OCI-LY1 (cell line): ENCODE data around the gene DLGAP4.
"Not testable (repeated sequence)": the region's sequence is repeated elsewhere in the genome, so short reads cannot be mapped to it uniquely, and the experiment has no call there.

Experiments used
- H2AFZ ChIP-seq: fragments of 200-600 bp; sonication (generic), shearing (Covaris generic); 2 replicates; pipeline ENCODE4 v1.6.0; 2014; ENCODE audit warnings: antibody characterized with exemption, mild to moderate bottlenecking, low read length
- H3F3A ChIP-seq: fragments of 200-600 bp; sonication (generic), shearing (Covaris generic); 2 replicates; pipeline ENCODE4 v1.6.0; 2014; ENCODE audit warnings: mild to moderate bottlenecking, antibody characterized with exemption, low read length, moderate library complexity; ENCODE audit not compliant: insufficient read depth
- H3K27ac ChIP-seq: fragments of 200-600 bp; sonication (generic); 2 replicates; pipeline ENCODE4 v1.5.1; 2014; ENCODE audit warnings: low read length, mixed run types, mild to moderate bottlenecking, low read depth; ENCODE audit not compliant: poor library complexity, severe bottlenecking
- H3K27me3 ChIP-seq: fragments of 200-600 bp; sonication (generic); 2 replicates; pipeline ENCODE4 v1.6.0; 2014; ENCODE audit warnings: antibody characterized with exemption, mild to moderate bottlenecking, low read length, moderate library complexity; ENCODE audit not compliant: insufficient read depth
- H3K36me3 ChIP-seq: fragments of 200-600 bp; sonication (generic); 2 replicates; pipeline ENCODE4 v1.6.1; 2014; ENCODE audit warnings: mild to moderate bottlenecking, antibody characterized with exemption, low read length, moderate library complexity, mixed read lengths; ENCODE audit not compliant: insufficient read depth
- H3K4me1 ChIP-seq: fragments of 200-600 bp; sonication (generic); 2 replicates; pipeline ENCODE4 v1.5.1; 2014; ENCODE audit warnings: mild to moderate bottlenecking, low read length, moderate library complexity; ENCODE audit not compliant: insufficient read depth, severe bottlenecking
- H3K4me2 ChIP-seq: fragments of 200-600 bp; sonication (generic), shearing (Covaris generic); 2 replicates; pipeline ENCODE4 v1.6.1; 2014; ENCODE audit warnings: low read length
- H3K4me3 ChIP-seq: fragments of 200-600 bp; sonication (generic); 2 replicates; pipeline ENCODE4 v1.5.1; 2014; ENCODE audit warnings: low read length, low read depth, mild to moderate bottlenecking, mixed read lengths; ENCODE audit not compliant: poor library complexity, severe bottlenecking
- H3K79me2 ChIP-seq: fragments of 200-600 bp; shearing (Covaris generic); 2 replicates; pipeline ENCODE4 v1.6.1; 2016; ENCODE audit warnings: mixed run types, low read length, mixed read lengths; ENCODE audit not compliant: insufficient read depth
- H3K9ac ChIP-seq: fragments of 200-600 bp; sonication (generic), shearing (Covaris generic); 2 replicates; pipeline ENCODE4 v1.6.1; 2014; ENCODE audit warnings: mild to moderate bottlenecking, low read length, mixed read lengths
- H3K9me2 ChIP-seq: fragments of 200-600 bp; sonication (generic), shearing (Covaris generic); 2 replicates; pipeline ENCODE4 v1.6.1; 2014; ENCODE audit warnings: low read depth, mild to moderate bottlenecking, low read length, mixed read lengths
- H3K9me3 ChIP-seq: fragments of 200-600 bp; shearing (Covaris generic); 2 replicates; pipeline ENCODE4 v1.6.1; 2014; ENCODE audit warnings: low read length, mixed read lengths
- H4K20me1 ChIP-seq: fragments of 200-600 bp; sonication (generic), shearing (Covaris generic); 2 replicates; pipeline ENCODE4 v1.6.0; 2016; ENCODE audit warnings: mild to moderate bottlenecking, low read length; ENCODE audit not compliant: insufficient read depth
- EZH2 ChIP-seq: fragments of 200-600 bp; sonication (generic), shearing (Covaris generic); IDR thresholded peaks from 2 replicates; pipeline ENCODE4 v1.8.0; 2017; ENCODE audit warnings: borderline replicate concordance, mixed run types, mild to moderate bottlenecking, antibody characterized with exemption, low read length, moderate library complexity, mixed read lengths
- TF ChIP-seq, protein P1 (sequence below): fragments of 200-600 bp; sonication (generic), shearing (Covaris generic); IDR thresholded peaks from 2 replicates; pipeline ENCODE4 v1.5.1; 2017; ENCODE audit warnings: mild to moderate bottlenecking, antibody characterized with exemption, low read length, moderate library complexity, mixed read lengths

DLGAP4 gene

DNA sequence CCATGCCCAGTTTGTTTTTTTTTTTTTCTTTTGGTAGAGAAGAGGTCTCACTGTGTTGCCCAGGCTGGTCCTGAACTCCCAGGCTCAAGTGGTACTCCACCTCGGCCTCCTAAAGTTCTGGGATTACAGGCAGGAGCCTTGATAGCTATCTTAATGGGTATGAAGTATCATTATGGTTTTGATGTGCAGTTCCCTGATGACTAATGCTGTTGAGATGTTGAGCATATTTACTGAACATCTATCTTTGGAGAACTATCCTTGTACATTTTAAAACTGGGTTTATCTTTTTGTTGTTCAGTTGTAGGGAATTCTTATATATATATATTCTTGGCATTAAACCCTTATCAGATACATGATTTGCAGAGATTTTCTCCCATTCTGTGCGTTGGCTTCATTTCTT lies 213.8 kb downstream of the DLGAP4 start:
- Histone ChIP-seq H3K4me2 (no peak overlapping the region), H3K9me3 (no peaks in the 10 kb centered on the region), H3K27me3 (no peaks in the 10 kb centered on the region), H4K20me1 (no peaks in the 10 kb centered on the region), H3K79me2 (no peaks in the 10 kb centered on the region), H3F3A (no peaks in the 10 kb centered on the region), H3K9ac (no peak overlapping the region), H3K9me2 (no peaks in the 10 kb centered on the region), H3K27ac (no peak overlapping the region), H3K4me3 (no peak overlapping the region), H2AFZ (no peak overlapping the region), H3K36me3 (no peaks in the 10 kb centered on the region), H3K4me1 (no peaks in the 10 kb centered on the region)
- TF ChIP-seq EZH2, result no peak
- TF ChIP-seq, protein P1, sequence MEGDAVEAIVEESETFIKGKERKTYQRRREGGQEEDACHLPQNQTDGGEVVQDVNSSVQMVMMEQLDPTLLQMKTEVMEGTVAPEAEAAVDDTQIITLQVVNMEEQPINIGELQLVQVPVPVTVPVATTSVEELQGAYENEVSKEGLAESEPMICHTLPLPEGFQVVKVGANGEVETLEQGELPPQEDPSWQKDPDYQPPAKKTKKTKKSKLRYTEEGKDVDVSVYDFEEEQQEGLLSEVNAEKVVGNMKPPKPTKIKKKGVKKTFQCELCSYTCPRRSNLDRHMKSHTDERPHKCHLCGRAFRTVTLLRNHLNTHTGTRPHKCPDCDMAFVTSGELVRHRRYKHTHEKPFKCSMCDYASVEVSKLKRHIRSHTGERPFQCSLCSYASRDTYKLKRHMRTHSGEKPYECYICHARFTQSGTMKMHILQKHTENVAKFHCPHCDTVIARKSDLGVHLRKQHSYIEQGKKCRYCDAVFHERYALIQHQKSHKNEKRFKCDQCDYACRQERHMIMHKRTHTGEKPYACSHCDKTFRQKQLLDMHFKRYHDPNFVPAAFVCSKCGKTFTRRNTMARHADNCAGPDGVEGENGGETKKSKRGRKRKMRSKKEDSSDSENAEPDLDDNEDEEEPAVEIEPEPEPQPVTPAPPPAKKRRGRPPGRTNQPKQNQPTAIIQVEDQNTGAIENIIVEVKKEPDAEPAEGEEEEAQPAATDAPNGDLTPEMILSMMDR, result no peak

- Histone ChIP-seq H4K20me1 (no peaks in the 10 kb centered on the region), H3K36me3 (no peaks in the 10 kb centered on the region), H3K4me1 (no peaks in the 10 kb centered on the region)
Observed at GRCh38 chr20:36521526-36521925, 215.4 kb downstream of the DLGAP4 start.

GRCh38 chr20:36522412-36522811 lies 216.3 kb downstream of the DLGAP4 start:
- H3K4me1 ChIP-seq, H3F3A ChIP-seq, H3K9ac ChIP-seq, H2AFZ ChIP-seq, H3K27me3 ChIP-seq, H3K36me3 ChIP-seq, H3K4me3 ChIP-seq, H3K27ac ChIP-seq, H4K20me1 ChIP-seq, H3K79me2 ChIP-seq, H3K4me2 ChIP-seq, H3K9me3 ChIP-seq, H3K9me2 ChIP-seq: not testable (repeated sequence)

More at GRCh38 chr20:36521526-36521925, 215.4 kb downstream of the DLGAP4 start:
- Histone ChIP-seq H3K9ac (no peak overlapping the region), H3K79me2 (no peaks in the 10 kb centered on the region), H3K9me2 (no peaks in the 10 kb centered on the region), H2AFZ (no peak overlapping the region), H3F3A (no peaks in the 10 kb centered on the region), H3K9me3 (no peaks in the 10 kb centered on the region), H3K4me3 (no peak overlapping the region), H3K4me2 (no peak overlapping the region), H3K27ac (no peak overlapping the region), H3K27me3 (no peaks in the 10 kb centered on the region)
- TF ChIP-seq EZH2, result no peak
- TF ChIP-seq, protein P1, result no peak

DNA sequence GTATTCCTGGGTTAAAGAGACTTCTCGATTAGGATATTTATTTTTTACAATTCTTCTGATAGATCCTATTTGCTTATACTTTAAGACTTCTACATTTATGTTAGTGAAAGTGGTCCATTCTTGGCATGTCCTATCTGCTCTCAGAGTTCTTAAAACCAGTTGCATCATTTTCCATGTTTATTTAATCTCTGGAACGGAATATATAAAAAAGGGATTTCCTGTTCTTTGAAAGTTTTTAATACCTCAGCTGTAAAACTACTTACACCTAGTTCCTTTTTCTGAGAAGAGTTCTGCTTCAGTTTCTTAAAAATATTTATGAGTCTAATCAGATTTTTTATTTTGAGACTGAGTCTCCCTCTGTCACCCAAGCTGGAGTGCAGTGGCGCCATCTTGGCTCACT lies 217.2 kb downstream of the DLGAP4 start:
- no peak overlapping the region for H3K27ac ChIP-seq
- H3K4me1 ChIP-seq, result no peaks in the 10 kb centered on the region
- no peak for TF ChIP-seq EZH2
- TF ChIP-seq, protein P1, result no peak
- H3K36me3 ChIP-seq, result no peaks in the 10 kb centered on the region; the same call in 1 of the 2 replicates
- no peak overlapping the region for H3K9ac ChIP-seq
- H3K4me3 ChIP-seq, result no peak overlapping the region
- no peaks in the 10 kb centered on the region for H3F3A ChIP-seq
- H3K4me2 ChIP-seq, result no peak overlapping the region
- H4K20me1 ChIP-seq, result no peaks in the 10 kb centered on the region
- no peak overlapping the region for H2AFZ ChIP-seq
- no peaks in the 10 kb centered on the region for H3K9me3 ChIP-seq
- H3K27me3 ChIP-seq, result no peaks in the 10 kb centered on the region
- no peaks in the 10 kb centered on the region for H3K79me2 ChIP-seq
- no peaks in the 10 kb centered on the region for H3K9me2 ChIP-seq
